KG1 (cell line): ENCODE data around the gene SLC30A3.
"Not testable (repeated sequence)": the region's sequence is repeated elsewhere in the genome, so short reads cannot be mapped to it uniquely, and the experiment has no call there.

Experiments
- DNase-seq: peaks from one replicate; lab custom pipeline; 2025; lab: John Stamatoyannopoulos, UW

SLC30A3 gene

GRCh38 chr2:27262379-27263286 is at the start of gene SLC30A3:
Gene SLC30A3 (minus strand): TSS chr2:27263047. CDS start chr2:27262906, 141 bp downstream.
- DNase-seq, result no peak

GRCh38 chr2:27312152-27312551 is 49.3 kb upstream of the SLC30A3 start:
- no peak for DNase-seq

DNA sequence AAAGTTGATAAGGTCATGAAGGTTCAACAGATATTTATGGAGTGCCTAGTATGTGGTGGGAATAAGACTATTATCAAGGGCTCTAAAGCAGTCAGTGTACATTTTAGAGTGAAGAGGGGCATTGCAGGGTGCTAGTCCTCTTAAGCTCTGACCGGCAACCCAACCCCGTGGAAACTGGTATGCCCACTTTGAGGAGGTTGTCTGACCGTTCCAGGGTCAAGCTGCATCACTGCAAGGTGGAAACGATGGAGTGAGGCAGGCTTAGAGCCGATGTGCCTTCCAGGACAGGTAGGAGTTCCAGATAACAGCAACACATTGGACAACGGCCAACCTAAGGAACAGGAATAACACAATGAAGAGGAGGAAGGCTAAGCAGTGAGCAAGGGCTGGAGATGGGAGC is 46.8 kb upstream of the SLC30A3 start:
- DNase-seq, result no peak

DNA sequence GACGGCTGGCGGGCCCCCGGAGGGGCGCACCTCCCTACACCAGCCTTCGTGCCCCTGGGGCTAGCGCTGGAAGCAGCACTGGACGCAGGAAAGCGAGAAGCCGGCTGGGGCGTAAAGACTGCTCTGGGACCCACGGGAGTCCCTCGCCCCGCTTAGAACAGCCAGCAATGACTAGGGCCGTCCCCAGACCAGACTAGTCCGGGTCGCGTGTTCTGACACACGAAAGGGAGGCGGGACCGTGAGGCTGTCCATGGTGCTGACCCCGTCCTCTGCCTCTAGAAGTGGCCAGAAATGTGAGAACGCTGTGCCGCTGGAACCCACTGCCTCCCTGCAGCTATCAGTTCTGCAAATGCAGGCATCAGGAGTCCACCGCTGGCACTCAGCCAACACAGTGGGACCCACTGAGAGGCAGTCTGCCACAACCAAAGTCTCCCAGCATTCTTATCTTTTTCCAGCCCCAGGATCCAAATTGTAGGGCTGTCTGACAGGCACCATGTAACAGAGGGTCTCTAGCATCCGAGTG is 45.6 kb upstream of the SLC30A3 start, which contains the start of gene UCN:
Gene UCN, minus strand, starts transcription at position 87 of the 523 bp plus-strand sequence. CDS start 550 bp downstream, outside the sequence.
- DNase-seq, result no peak

GRCh38 chr2:27307545-27308358 is 44.9 kb upstream of the SLC30A3 start:
- DNase-seq, result no peak

DNA sequence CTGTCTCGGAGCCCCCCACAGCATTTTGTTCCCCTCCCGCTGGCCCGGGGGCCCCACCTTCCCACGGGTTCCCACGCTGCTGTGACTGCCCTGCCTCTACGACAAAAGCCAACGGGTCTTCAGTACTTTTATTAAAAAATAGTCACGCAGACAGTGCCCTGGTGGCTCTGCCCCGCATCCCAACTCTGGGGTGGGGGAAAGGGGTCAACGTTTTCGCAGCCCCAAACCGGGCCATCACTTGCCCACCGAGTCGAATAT is 44.4 kb upstream of the SLC30A3 start:
- DNase-seq, result no peak

DNA sequence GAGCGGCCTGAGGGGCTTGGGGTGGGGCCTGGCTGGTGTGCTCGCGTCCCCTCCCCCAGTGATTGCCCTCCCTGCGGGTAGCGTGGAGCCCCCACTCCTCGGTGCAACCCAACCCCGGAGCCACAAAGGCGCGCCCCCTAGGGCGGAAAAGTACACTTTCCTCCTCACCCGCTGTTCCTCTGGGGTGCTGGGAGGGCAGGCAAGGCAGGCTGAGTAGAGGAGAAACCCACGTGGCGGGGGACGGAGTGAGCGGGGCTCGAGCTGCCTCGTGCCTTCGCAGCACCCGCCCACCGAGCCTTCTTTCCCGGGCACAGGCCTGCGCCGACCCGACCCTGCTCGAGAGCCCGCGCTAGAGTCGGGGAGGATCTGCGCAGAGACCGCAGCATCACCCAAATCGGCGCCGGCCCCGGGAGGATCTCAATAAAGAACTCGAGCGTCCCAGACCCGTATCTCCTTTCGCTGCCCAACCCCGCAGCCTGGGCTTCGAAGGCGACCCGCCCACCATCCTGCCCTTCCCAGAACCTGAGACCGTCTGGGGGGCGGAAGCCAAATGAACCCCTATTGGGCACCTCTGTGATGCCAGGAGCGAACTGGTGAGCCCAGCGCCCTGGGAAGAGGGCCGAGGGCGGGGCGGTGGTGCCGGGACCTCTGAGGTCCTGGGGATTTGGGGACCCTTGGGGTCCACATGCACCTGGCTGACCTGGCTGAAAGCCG is 43.9 kb upstream of the SLC30A3 start:
- no peak for DNase-seq

DNA sequence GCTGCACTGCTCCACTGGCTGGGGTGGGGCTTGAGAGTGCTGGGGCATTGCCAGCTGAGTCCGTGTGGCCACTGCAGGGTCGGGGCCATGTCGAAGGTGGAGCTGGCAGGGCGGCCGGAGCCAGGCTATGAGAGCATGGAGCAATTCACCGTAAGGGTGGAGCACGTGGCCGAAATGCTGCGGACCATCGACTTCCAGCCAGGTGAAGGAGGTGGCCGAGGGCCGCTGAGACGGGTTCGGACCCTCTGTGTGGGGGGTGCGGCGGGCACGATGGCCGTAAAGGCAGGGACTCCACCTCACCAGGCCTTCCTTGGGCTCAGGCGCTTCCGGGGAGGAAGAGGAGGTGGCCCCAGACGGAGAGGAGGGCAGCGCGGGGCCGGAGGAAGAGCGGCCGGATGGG is 43.3 kb upstream of the SLC30A3 start:
- DNase-seq, result no peak

DNA sequence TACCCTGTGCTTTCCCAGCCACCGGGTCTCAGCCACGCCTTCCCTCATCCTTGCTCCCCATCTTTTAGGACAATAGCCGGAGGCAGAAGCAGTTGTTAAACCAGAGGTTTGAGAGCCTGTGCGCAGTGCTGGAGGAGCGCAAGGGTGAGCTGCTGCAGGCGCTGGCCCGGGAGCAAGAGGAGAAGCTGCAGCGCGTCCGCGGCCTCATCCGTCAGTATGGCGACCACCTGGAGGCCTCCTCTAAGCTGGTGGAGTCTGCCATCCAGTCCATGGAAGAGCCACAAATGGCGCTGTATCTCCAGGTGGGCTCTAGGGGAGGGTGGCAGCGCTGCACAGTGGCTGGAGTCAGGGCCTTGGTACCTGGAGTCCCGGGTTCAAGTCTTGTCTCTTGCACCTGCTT is 42.7 kb upstream of the SLC30A3 start:
- DNase-seq, result no peak

GRCh38 chr2:27304488-27305240 is 41.8 kb upstream of the SLC30A3 start:
- DNase-seq, result no peak

- DNase-seq, result no peak
Observed at GRCh38 chr2:27303093-27304025, 40.5 kb upstream of the SLC30A3 start.

GRCh38 chr2:27300606-27301005 is 37.8 kb upstream of the SLC30A3 start:
- DNase-seq, result not testable (repeated sequence)

- no peak for DNase-seq
Observed at GRCh38 chr2:27298391-27299080, 35.7 kb upstream of the SLC30A3 start.

DNA sequence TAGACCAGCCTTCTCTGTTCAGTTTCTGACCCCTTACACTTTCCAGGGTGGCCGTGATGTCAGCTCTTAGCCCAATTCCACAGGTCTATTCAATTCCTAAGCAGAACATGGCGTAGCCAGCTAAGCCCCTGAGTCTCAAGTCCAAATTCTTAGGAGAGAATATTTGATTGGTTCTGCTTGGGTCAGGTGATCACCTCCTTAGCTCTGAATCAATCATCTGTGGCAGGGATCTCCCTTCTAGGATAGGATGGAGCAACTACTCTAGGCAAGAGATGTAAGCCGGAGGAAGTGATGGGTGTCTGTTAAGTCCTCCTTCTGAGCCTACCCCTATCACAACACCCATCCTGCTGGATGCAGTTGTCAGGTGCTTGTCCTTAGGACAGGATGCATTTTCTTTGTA is 34.3 kb upstream of the SLC30A3 start:
- DNase-seq, result no peak

GRCh38 chr2:27296481-27296880 is 33.6 kb upstream of the SLC30A3 start:
- no peak for DNase-seq

- DNase-seq, result no peak
Observed at GRCh38 chr2:27294928-27295327, 32.1 kb upstream of the SLC30A3 start.

DNA sequence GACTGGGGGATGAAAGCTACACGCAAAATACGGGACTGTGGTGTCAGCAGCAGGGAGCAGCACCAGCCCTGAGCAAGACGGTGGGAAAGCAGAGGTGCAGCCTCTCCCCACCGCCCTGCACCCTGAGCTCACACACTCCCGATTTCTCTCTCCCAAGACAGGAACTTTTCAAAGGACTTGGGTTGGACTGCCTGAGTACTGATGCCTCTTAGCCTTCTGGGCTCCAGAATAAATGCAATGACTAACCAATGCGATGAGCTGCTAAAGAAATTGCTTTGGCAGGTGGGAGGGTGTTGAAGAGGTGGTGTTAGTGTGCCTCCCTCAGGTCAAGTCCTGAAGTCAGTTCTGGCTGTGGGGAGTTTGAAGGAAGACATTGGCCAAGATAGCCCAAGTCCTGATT is 29.0 kb upstream of the SLC30A3 start:
- DNase-seq, result no peak

- no peak for DNase-seq
Observed at GRCh38 chr2:27290549-27290948, 27.7 kb upstream of the SLC30A3 start.

DNA sequence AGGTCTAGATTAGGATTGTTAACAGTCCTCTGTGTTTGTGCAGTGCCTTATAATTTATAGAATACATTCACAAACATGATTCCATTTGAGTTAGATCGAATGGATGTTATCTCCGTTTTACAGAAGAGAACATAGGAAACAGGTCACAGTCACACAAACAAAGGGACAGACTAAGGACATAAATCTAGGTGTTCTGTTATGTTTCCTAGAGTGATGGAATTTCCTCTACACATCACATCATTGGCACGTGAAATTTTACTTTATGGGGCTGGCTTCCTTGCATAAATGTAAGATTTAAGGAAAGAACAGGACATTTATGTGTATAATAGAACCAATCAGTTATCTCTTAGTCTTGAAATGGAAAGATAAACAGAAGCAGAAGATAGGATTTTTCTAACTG is 25.8 kb upstream of the SLC30A3 start:
- no peak for DNase-seq

- no peak for DNase-seq
Observed at GRCh38 chr2:27285481-27285880, 22.6 kb upstream of the SLC30A3 start.
